NCI-H187 treated with DMSO at 0.1 percent for 48 hours (cell line): ENCODE results near the gene A3GALT2.

Experiments
- DNase-seq: peaks from one replicate; lab custom pipeline; 2025; lab: John Stamatoyannopoulos, UW

The A3GALT2 gene

GRCh38 chr1:33332357-33332789 is 11.5 kb upstream of the A3GALT2 start:
- DNase-seq, result no peak

GRCh38 chr1:33331444-33332356 is 10.8 kb upstream of the A3GALT2 start:
- DNase-seq, result no peak

GRCh38 chr1:33330906-33331305 is 10.0 kb upstream of the A3GALT2 start:
- no peak for DNase-seq

GRCh38 chr1:33330361-33330890 is 9.5 kb upstream of the A3GALT2 start:
- no peak for DNase-seq

GRCh38 chr1:33329600-33330305 is 8.9 kb upstream of the A3GALT2 start:
- DNase-seq, result no peak

- no peak for DNase-seq
These were observed 7.9 kb upstream of the A3GALT2 start for GRCh38 chr1:33328817-33329216.

- peak; percentile 28 for DNase-seq
These were observed 6.9 kb upstream of the A3GALT2 start for GRCh38 chr1:33327587-33328325.

GRCh38 chr1:33326785-33327184 is 5.9 kb upstream of the A3GALT2 start:
- no peak for DNase-seq

- DNase-seq, result no peak
These were observed 4.0 kb upstream of the A3GALT2 start for GRCh38 chr1:33324677-33325575.

GRCh38 chr1:33323663-33324477 is 3.0 kb upstream of the A3GALT2 start:
- no peak for DNase-seq

GRCh38 chr1:33322870-33323585 is 2.1 kb upstream of the A3GALT2 start:
- DNase-seq, result no peak

- no peak for DNase-seq
These were observed 1.2 kb upstream of the A3GALT2 start for GRCh38 chr1:33322109-33322508.

- DNase-seq, result no peak
These were observed 280 bp upstream of the A3GALT2 start for GRCh38 chr1:33321178-33321577.

- no peak for DNase-seq
These were observed 814 bp downstream of the A3GALT2 start for GRCh38 chr1:33319949-33320618.

- DNase-seq, result no peak
These were observed 1.5 kb downstream of the A3GALT2 start for GRCh38 chr1:33319186-33319948.

- DNase-seq, result no peak
These were observed 3.0 kb downstream of the A3GALT2 start for GRCh38 chr1:33317946-33318345.

- DNase-seq, result no peak
These were observed 3.5 kb downstream of the A3GALT2 start for GRCh38 chr1:33317354-33317753.

GRCh38 chr1:33316601-33317000 is 4.3 kb downstream of the A3GALT2 start:
- DNase-seq, result no peak
